Adipocyte (in vitro differentiated cells): ENCODE data around the gene BTN3A1.
"Not testable (repeated sequence)": the region's sequence is repeated elsewhere in the genome, so short reads cannot be mapped to it uniquely, and the experiment has no call there.

Experiments used
- DNase-seq: peaks from one replicate; pipeline ENCODE4 v3.0.0-alpha.2; 2015; ENCODE audit warnings: low read depth
- H3K27me3 ChIP-seq: replicated peaks from 2 replicates; pipeline ENCODE4 v1.7.0; 2013; ENCODE audit warnings: mild to moderate bottlenecking, low read length, moderate library complexity; ENCODE audit not compliant: control insufficient read depth, insufficient read depth
- H3K36me3 ChIP-seq: 2 replicates; pipeline ENCODE4 v1.7.0; 2013; ENCODE audit warnings: low read length, mild to moderate bottlenecking, moderate library complexity; ENCODE audit not compliant: control insufficient read depth, insufficient read depth, severe bottlenecking
- H3K4me1 ChIP-seq: 2 replicates; pipeline ENCODE4 v1.7.0; 2013; ENCODE audit warnings: mild to moderate bottlenecking, low read length, moderate library complexity; ENCODE audit not compliant: control insufficient read depth, insufficient read depth
- H3K4me3 ChIP-seq: 2 replicates; pipeline ENCODE4 v1.7.0; 2013; ENCODE audit warnings: mild to moderate bottlenecking, low read length, moderate library complexity
- H3K9ac ChIP-seq: 2 replicates; pipeline ENCODE4 v1.7.0; 2013; ENCODE audit warnings: mild to moderate bottlenecking, low read length, moderate library complexity
- H3K9me3 ChIP-seq: 2 replicates; pipeline ENCODE4 v1.7.0; 2013; ENCODE audit warnings: mild to moderate bottlenecking, low read length, moderate library complexity; ENCODE audit not compliant: control insufficient read depth

Gene BTN3A1

GRCh38 chr6:26431258-26432172 is 29.4 kb downstream of the BTN3A1 start:
- no peaks in the 10 kb centered on the region for H3K27me3 ChIP-seq
- no peak overlapping the region for H3K9ac ChIP-seq
- peaks cover 21% of the 10 kb centered on the region for H3K4me1 ChIP-seq
- H3K4me3 ChIP-seq = no peak overlapping the region
- DNase-seq = peak; percentile 22
- peaks cover 25% of the 10 kb centered on the region for H3K36me3 ChIP-seq
- no peaks in the 10 kb centered on the region for H3K9me3 ChIP-seq

GRCh38 chr6:26432627-26433201 is 30.6 kb downstream of the BTN3A1 start:
- H3K4me3 ChIP-seq = no peak overlapping the region
- H3K4me1 ChIP-seq = peaks cover 21% of the 10 kb centered on the region
- peaks cover 20% of the 10 kb centered on the region for H3K36me3 ChIP-seq
- H3K9me3 ChIP-seq = no peaks in the 10 kb centered on the region
- no peak overlapping the region for H3K9ac ChIP-seq
- DNase-seq = peak; percentile 44
- no peaks in the 10 kb centered on the region for H3K27me3 ChIP-seq

- H3K27me3 ChIP-seq, H3K4me3 ChIP-seq, H3K9ac ChIP-seq, H3K9me3 ChIP-seq, DNase-seq: not testable (repeated sequence)
- Histone ChIP-seq H3K36me3 (peaks cover 10% of the 10 kb centered on the region), H3K4me1 (peaks cover 21% of the 10 kb centered on the region)
Measured at GRCh38 chr6:26433680-26434079, 31.6 kb downstream of the BTN3A1 start.

GRCh38 chr6:26436018-26436417 is 33.9 kb downstream of the BTN3A1 start:
- Histone ChIP-seq H3K27me3 (no peaks in the 10 kb centered on the region), H3K4me1 (peaks cover 30% of the 10 kb centered on the region), H3K4me3 (no peak overlapping the region), H3K9me3 (no peaks in the 10 kb centered on the region), H3K36me3 (no peaks in the 10 kb centered on the region), H3K9ac (no peak overlapping the region)
- DNase-seq = no peak

- no peak for DNase-seq
- Histone ChIP-seq H3K4me3 (no peak overlapping the region), H3K9ac (no peak overlapping the region), H3K4me1 (peaks cover 29% of the 10 kb centered on the region), H3K9me3 (no peaks in the 10 kb centered on the region), H3K27me3 (no peaks in the 10 kb centered on the region), H3K36me3 (no peaks in the 10 kb centered on the region)
Measured at GRCh38 chr6:26437550-26437949, 35.5 kb downstream of the BTN3A1 start.

GRCh38 chr6:26438000-26438399 is 35.9 kb downstream of the BTN3A1 start:
- Histone ChIP-seq H3K4me3 (no peak overlapping the region), H3K9me3 (no peaks in the 10 kb centered on the region), H3K4me1 (peaks cover 25% of the 10 kb centered on the region), H3K36me3 (no peaks in the 10 kb centered on the region), H3K27me3 (no peaks in the 10 kb centered on the region), H3K9ac (no peak overlapping the region)
- no peak for DNase-seq

- peak overlapping the region; percentile 90 for H3K9ac ChIP-seq
- no peaks in the 10 kb centered on the region for H3K9me3 ChIP-seq
- no peak for DNase-seq
- peak overlapping the region; percentile 88 for H3K4me3 ChIP-seq
- no peaks in the 10 kb centered on the region for H3K27me3 ChIP-seq
- peaks cover 22% of the 10 kb centered on the region for H3K4me1 ChIP-seq
- no peaks in the 10 kb centered on the region for H3K36me3 ChIP-seq
Measured at GRCh38 chr6:26439151-26440125, 37.4 kb downstream of the BTN3A1 start.

GRCh38 chr6:26440977-26441358 is 38.9 kb downstream of the BTN3A1 start:
- peak overlapping the region; percentile 88 for H3K4me3 ChIP-seq

GRCh38 chr6:26441977-26442376 is 39.9 kb downstream of the BTN3A1 start:
- peak overlapping the region; percentile 88 for H3K4me3 ChIP-seq
- H3K36me3 ChIP-seq = peaks cover 5% of the 10 kb centered on the region
- DNase-seq = no peak
- H3K4me1 ChIP-seq = peaks cover 22% of the 10 kb centered on the region
- no peaks in the 10 kb centered on the region for H3K27me3 ChIP-seq
- no peaks in the 10 kb centered on the region for H3K9me3 ChIP-seq
- peak overlapping the region; percentile 18 for H3K9ac ChIP-seq

More at GRCh38 chr6:26440977-26441358, 38.9 kb downstream of the BTN3A1 start:
- Histone ChIP-seq H3K4me1 (peaks cover 22% of the 10 kb centered on the region), H3K9ac (peak overlapping the region; percentile 90), H3K36me3 (peaks cover 5% of the 10 kb centered on the region), H3K27me3 (no peaks in the 10 kb centered on the region), H3K9me3 (no peaks in the 10 kb centered on the region)
- DNase-seq = no peak

GRCh38 chr6:26445934-26446667 is 44.0 kb downstream of the BTN3A1 start:
- Histone ChIP-seq H3K4me1 (peaks cover 17% of the 10 kb centered on the region), H3K4me3 (no peak overlapping the region), H3K27me3 (no peaks in the 10 kb centered on the region), H3K9me3 (no peaks in the 10 kb centered on the region), H3K9ac (no peak overlapping the region), H3K36me3 (peaks cover 10% of the 10 kb centered on the region)
- DNase-seq = no peak
